Frontal cortex (tissue), 4 donors: ENCODE results near the gene ASTN2. TPM values are rescaled to one million over a fixed set of nuclear protein-coding genes. Genes with fewer than 3 reads are reported as not detected.
"Not testable (repeated sequence)": the region's sequence is repeated elsewhere in the genome, so short reads cannot be mapped to it uniquely, and the experiment has no call there.

Experiments used
- DNase-seq, 2 donors: peaks; one replicate each; pipeline ENCODE4 v3.0.0; 2012; ENCODE audit warnings: low spot score in 2 of 2
- FAIRE-seq: peaks from 2 replicates; lab custom pipeline; 2012; peaks lifted over from hg19 to GRCh38; lab: Jason Lieb, UNC
- total RNA-seq: library from RNA; depleted of rRNA; stranded (reverse); fragments of >200 nt; gene quantifications from one replicate; pipeline ENCODE4 v1.2.3, GENCODE V29; 2014
- donor health status: control.
- donor health status: control.
- donor health status: control.

Gene ASTN2
- total RNA-seq, 1 donor from 2014 or later: 23.2 TPM

GRCh38 chr9:116476935-116477381, 937.9 kb downstream of the ASTN2 start:
- FAIRE-seq: no peak
- no peak for DNase-seq

DNA sequence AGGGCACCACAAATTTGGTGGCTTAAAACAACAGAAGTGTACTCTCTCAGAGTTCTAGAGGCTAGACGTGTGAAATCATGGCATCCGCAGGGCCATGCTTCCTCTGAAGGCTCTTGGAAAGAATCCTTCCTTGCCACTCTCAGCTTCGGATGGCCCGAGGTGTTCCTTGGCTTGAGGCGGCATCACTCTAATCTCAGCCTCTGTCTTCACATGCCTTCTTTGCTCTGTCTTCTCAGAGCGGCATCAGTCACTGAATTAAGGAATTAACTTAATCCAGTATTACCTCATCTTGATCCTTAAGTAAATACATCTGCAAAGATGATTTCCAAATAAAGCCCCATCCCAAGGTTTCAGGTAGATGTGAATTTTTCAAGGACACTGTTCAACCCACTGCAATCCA, 938.9 kb downstream of the ASTN2 start:
- DNase-seq (no peak), FAIRE-seq (no peak)

DNA sequence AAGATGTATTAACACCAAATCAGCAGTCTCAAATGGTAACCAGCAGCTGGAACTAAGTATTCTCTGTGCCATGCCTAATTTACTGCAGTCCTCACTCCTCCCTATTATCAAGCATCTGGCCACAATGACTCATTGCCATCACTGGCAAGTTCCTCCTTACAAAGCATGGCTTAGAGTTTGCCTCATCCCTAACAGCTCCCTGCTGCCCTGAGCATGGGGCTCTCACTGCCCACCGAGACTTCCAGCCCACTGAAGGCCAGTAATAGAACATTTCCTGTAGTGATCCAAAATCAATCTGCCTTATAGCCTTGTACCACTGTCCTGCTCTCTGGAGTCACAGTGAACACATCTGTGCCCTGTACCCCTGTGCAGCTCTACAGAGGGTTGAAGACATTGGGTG, 939.7 kb downstream of the ASTN2 start:
- no peak for DNase-seq
- no peak for FAIRE-seq

DNA sequence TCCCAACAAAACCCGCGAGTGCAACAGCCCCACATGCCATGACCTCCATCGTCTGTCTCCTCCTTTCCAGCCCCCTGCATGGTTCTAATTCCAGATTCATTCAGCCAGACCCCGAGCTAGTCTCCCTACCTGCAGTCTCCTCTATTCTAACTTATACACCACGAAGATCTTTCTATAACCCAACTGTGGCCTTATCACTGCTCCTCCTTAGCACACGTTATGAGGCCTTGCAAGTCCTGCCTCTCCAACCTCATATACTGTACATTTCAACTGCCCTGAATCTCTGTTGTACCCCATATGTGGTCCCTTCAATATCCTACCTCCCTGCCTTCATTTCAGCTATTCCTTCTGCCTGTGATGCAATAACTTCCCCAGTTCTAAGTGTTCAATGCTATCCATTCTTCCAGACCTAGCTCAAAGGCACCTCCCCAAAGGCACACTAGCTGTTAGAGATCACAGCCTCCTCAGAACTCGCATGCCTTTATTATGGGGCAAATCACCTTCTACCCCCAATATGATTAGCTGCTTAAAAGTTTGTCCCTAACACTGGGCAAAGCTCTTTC, 942.8 kb downstream of the ASTN2 start:
- FAIRE-seq: no peak
- DNase-seq: no peak

DNA sequence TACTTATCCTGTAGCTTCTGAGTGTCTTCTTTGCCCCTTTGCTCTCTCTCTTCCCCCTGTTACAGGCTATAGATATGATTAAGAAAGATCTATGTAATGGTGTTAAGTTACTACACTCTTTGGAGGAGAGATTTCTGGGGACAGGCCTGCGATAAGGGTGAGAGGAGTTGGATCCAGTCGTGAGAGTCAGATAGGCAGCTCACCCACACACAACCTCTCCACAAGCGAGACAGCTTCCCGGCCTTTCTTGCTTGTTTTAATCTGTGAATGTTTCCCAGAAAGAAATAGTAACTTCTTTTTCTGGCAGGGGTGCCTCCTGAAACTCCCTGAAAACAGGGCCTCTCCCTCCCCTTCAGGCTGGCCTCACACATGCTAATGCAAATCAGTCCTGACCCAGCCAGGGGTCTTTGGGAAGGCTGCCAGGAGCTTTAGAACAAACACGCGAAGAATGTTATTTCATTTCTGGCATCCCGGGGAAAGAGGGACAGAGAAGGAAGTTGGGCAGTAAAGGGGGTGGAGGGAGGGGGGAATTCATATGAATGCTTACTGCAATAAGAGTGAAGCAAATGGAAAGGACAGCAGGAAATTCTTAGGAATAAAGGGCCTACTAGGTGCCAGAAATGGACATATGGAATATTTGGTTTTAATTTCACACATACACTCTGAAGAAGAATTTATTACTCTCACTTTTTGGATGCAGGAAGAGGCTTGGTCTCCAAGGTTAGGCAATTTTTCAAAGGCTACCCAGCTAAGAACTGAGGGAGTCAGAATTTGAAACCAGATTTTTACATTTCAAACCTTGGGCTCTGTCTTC, 943.6 kb downstream of the ASTN2 start:
- FAIRE-seq (no peak), DNase-seq (no peak)

DNA sequence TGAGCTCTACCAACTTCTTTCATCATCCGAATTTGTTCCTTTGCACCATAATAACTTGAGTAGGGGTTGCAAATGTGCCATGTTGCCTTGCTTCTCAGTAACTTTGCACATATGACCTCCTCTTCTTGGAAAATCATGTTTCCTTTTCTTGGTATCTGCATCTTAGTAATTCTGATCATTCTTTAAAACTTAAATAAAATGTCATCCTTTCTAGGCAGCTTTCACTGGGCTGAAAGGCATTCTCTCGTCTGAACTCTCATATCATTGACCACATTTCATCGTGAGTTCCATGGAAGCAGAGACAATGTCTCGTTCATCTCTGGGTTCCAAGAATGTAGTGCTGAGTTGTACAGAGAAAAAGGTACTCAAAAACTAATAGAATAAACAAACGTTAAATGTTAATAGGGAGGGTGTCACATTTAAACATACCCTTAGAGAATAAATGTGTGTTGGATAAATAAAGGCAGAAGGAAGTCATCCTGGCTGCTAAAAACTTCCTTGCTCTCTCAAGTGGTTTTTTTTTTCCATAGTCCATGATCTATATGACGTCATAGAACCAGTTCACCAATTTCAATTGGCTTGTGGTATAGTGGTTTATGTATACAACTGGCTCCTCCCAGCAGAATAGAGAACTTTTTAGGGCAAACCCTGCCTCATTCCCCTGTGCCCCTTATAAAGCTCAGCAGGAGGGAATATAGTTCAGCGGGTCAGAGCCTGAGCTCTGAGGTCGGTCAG, 945.9 kb downstream of the ASTN2 start:
- DNase-seq: no peak
- FAIRE-seq: no peak

GRCh38 chr9:116468369-116468768, 946.5 kb downstream of the ASTN2 start:
- FAIRE-seq (no peak), DNase-seq (no peak)

GRCh38 chr9:116467740-116468351, 947.0 kb downstream of the ASTN2 start:
- FAIRE-seq (no peak), DNase-seq (no peak)

DNA sequence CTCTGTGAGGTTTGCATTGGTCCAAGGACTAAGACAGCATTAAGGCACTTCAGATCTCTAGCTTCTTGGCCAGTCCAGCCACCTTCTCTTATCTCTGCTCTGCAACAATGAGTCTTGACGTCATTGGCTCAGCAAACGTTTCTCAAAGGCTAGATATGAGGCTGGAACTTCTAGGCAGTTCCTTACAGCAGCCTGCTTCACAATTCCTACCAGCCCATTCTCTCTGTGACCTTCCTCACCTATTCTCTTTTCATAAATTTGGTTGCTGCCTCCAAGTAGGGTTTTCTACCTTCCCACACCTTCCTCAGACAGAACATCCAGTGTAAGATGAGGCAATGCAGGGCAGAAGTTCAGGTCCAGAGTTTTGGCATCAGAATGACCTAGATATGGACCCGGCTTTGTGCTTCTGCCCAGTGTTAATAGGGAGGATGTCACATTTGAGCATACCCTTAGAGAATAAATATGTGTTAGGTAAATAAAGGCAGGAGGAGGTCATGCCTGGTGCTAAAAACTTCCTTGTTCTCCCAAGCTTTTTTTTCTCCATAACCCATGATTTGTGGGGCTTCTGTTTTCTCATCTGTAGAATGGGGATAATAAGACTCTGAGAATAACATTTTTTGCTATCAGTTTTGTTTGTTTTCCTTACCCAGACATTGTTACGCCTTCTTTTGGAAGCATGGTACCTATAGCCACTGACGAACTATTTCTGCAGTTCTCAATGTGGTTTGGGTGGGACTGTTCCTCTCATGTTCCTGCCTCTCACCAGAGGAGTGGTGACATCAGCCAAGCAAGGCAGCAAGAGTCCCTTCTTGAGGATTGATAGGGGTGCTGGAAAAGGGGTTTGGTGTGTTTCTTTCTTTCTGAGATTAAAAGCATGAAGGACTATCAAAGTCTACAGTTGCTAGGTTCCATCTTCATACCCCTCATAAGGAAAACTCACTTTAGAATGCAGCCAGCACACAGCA, 948.3 kb downstream of the ASTN2 start:
- DNase-seq (no peak), FAIRE-seq (no peak)

GRCh38 chr9:116465576-116466270, 949.1 kb downstream of the ASTN2 start:
- DNase-seq (no peak), FAIRE-seq (no peak)

DNA sequence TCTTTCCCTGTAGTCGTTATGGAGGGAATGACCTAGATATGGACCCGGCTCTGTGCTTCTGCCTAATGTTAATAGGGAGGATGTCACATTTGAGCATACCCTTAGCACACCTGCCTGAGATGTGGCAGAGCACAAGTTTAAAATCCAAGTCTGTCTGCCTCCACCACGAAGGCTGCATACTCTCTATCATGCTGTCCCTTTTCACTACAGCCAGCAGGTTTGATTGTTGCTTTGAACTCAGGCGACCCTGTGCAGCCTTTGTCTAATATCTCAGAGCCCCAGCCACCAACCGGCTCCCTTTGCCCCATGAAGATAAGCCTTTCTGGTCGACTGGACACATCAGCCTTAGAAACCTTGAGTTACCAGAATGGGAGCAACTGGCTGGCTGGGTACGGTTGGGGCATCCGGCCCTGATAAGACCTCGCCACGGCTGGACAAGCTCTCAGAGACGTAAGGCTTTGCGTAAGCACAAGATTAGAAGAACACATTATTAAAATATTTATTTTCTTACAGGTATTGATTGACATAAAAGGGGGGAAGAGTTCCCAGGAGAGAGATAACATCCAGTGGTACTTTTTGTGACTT, 949.8 kb downstream of the ASTN2 start:
- DNase-seq: no peak
- FAIRE-seq: no peak

DNA sequence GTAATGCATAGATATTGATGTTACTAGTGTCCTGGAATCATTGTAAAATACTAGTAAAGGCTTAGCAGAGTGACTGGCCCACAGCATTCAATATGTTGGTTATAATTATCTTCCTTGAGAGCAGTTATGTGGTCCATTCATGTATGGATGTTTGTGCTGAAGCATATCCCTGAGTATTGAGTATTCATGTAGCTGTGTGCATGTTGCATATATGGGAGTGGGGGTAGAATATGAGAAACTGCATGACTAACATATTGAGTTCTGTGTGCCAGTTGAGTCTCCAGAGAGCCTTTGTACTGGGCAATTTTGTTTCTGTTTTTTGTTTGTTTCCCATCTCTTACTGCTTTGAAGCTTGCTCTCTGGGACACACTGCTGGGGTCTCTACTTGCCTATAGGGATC, 950.4 kb downstream of the ASTN2 start:
- no peak for DNase-seq

DNA sequence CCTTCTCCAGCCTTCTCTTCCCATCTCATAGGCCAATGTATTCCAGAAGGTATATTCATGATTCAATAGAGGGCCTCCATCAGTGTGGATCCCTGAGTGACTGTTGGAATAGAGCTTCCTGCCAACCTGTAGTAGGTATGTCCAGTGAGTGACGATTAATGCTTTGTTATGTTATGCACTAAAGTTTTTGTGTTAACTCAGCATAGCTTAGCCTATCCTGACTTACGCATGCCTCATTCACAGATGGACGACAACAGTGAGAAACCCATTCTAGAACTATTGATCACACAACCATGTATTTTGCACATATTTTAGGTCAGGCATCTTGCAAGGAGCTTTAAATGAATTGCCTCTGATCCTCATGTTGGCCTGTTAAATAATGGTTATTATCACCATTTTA, 953.2 kb downstream of the ASTN2 start:
- FAIRE-seq: no peak
- DNase-seq: no peak

More for the DNA sequence above, 950.4 kb downstream of the ASTN2 start:
- no peak for FAIRE-seq

- FAIRE-seq (no peak), DNase-seq (no peak)
These were observed 954.8 kb downstream of the ASTN2 start for GRCh38 chr9:116460026-116460425.

DNA sequence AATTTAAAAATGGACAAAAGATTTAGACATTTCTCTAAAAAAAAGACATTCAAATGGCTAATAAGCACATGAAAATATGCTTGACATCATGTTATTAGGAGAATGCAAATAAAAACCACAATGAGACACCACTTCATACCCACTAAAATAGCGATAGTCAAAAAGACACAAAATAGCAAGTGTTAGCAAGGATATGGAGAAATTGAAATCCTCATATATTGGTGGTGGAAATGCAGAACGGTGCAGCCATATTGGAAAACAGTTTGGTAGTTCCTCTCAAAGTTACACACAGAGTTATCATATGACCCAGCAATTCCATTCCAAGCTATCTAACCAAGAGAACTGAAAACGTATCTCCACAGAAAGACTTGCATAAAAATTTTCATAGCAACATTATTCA, 955.3 kb downstream of the ASTN2 start:
- no peak for DNase-seq
- no peak for FAIRE-seq

GRCh38 chr9:116456490-116457088, 958.3 kb downstream of the ASTN2 start:
- DNase-seq: no peak
- FAIRE-seq: no peak

DNA sequence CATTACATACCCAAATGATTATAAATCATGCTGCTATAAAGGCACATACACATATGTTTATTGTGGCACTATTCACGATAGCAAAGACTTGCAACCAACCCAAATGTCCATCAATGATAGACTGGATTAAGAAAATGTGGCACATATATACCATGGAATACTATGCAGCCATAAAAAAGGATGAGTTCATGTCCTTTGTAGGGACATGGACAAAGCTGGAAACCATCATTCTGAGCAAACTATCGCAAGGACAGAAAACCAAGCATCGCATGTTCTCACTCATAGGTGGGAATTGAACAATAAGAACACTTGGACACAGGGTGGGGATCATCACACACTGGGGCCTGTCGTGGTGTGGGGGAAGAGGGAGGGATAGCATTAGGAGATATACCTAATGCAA, 960.3 kb downstream of the ASTN2 start:
- FAIRE-seq, DNase-seq: not testable (repeated sequence)

GRCh38 chr9:116453785-116454184, 961.1 kb downstream of the ASTN2 start:
- DNase-seq (no peak), FAIRE-seq (no peak)
